Spleen (tissue), 7 donors: ENCODE data around the gene SYNE2.

ENCODE experiments used
- POLR2A ChIP-seq, 3 donors: fragments of 450-650 bp; IDR thresholded peaks; one replicate each; pipeline ENCODE4 v1.5.1; 2017; ENCODE audit warnings: antibody characterized with exemption in 3 of 3, mild to moderate bottlenecking in 1 of 3
- POLR2AphosphoS5 ChIP-seq, 3 donors: sonication (generic); formaldehyde crosslinking; IDR thresholded peaks; one replicate each; pipeline ENCODE4 v1.5.1; 2017; ENCODE audit warnings: antibody characterized with exemption in 3 of 3
- TF ChIP-seq, protein P1 (sequence below), 11 experiments: fragments of 200-600 bp in 7 of 11; fragments of 450-650 bp in 4 of 11; sonication (generic) in 4 of 11; IDR thresholded peaks in 8 of 11; conservative IDR thresholded peaks in 3 of 11; 1 replicate in 7 of 11; 2 replicates in 4 of 11; pipeline versions ENCODE4 v1.4.0 to v1.8.0; 2016 to 2021; ENCODE audit warnings: antibody characterized with exemption in 11 of 11, inconsistent platforms in 4 of 11, mild to moderate bottlenecking in 1 of 11
- donor health status: DM: no; HTN: no; CAD: no; lungs with moderate emphysema.
- donor health status: DM: no; HTN: no; CAD: no.
- donor health status: DM: no; HTN: no; CAD: no.

DNA sequence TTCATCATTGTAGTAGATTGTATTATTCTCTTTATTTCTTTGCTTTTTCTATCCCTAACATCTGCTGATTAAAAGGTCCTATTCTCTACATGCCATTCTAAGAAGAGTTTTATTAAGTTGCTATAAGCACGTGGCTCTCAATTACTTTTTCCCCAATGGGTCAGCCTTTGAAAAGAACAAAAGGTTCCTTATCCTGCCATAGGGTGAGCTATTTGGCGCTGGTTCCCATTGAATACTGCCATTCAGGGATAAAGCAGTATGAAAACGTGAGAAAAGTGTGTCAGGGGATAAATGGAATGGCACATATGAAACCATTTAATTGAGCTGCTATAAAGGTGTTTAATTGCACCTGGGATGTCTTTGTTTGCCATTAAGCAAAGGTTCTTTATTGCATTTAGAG, 80.9 kb downstream of the SYNE2 start:
- TF ChIP-seq, protein P1, sequence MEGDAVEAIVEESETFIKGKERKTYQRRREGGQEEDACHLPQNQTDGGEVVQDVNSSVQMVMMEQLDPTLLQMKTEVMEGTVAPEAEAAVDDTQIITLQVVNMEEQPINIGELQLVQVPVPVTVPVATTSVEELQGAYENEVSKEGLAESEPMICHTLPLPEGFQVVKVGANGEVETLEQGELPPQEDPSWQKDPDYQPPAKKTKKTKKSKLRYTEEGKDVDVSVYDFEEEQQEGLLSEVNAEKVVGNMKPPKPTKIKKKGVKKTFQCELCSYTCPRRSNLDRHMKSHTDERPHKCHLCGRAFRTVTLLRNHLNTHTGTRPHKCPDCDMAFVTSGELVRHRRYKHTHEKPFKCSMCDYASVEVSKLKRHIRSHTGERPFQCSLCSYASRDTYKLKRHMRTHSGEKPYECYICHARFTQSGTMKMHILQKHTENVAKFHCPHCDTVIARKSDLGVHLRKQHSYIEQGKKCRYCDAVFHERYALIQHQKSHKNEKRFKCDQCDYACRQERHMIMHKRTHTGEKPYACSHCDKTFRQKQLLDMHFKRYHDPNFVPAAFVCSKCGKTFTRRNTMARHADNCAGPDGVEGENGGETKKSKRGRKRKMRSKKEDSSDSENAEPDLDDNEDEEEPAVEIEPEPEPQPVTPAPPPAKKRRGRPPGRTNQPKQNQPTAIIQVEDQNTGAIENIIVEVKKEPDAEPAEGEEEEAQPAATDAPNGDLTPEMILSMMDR (IDR thresholded peaks at IDR 0.05 in 8 of 11, conservative IDR thresholded peaks at IDR 0.05 in 3 of 11), result no peak
- TF ChIP-seq POLR2AphosphoS5 (IDR thresholded peaks at IDR 0.05), result no peak
- no peak for TF ChIP-seq POLR2A (IDR thresholded peaks at IDR 0.05)
